NCI-H526 (cell line): ENCODE measurements around the gene AKNA.

Experiments
- DNase-seq, 2 experiments: peaks; one replicate each; lab custom pipeline; 2025; lab: John Stamatoyannopoulos, UW

Gene AKNA

GRCh38 chr9:114416906-114417305, 29.1 kb upstream of the AKNA start:
- DNase-seq = no peak

GRCh38 chr9:114416290-114416689, 28.5 kb upstream of the AKNA start:
- no peak for DNase-seq

- no peak for DNase-seq
Observed at GRCh38 chr9:114414346-114414745, 26.6 kb upstream of the AKNA start.

GRCh38 chr9:114413861-114414301, 26.1 kb upstream of the AKNA start:
- DNase-seq = no peak

GRCh38 chr9:114412048-114412683, 24.4 kb upstream of the AKNA start:
- no peak for DNase-seq

- no peak for DNase-seq
Observed at GRCh38 chr9:114411452-114411851, 23.7 kb upstream of the AKNA start.

- no peak for DNase-seq
Observed at GRCh38 chr9:114410910-114411309, 23.1 kb upstream of the AKNA start.

- no peak for DNase-seq
Observed at GRCh38 chr9:114409842-114410241, 22.1 kb upstream of the AKNA start.

- DNase-seq = no peak
Observed at GRCh38 chr9:114409103-114409780, 21.5 kb upstream of the AKNA start.

GRCh38 chr9:114408645-114409044, 20.9 kb upstream of the AKNA start:
- DNase-seq = no peak

GRCh38 chr9:114407889-114408288, 20.1 kb upstream of the AKNA start:
- DNase-seq = no peak

GRCh38 chr9:114406441-114406840, 18.7 kb upstream of the AKNA start:
- DNase-seq = no peak

GRCh38 chr9:114405294-114406034, 17.7 kb upstream of the AKNA start:
- DNase-seq = peak; percentile 17 to 70

- DNase-seq = no peak
Observed at GRCh38 chr9:114404531-114404930, 16.7 kb upstream of the AKNA start.

- DNase-seq = no peak
Observed at GRCh38 chr9:114403153-114403756, 15.5 kb upstream of the AKNA start.

GRCh38 chr9:114401344-114401743, 13.6 kb upstream of the AKNA start:
- DNase-seq = no peak

GRCh38 chr9:114400772-114401171, 13.0 kb upstream of the AKNA start:
- DNase-seq = no peak

GRCh38 chr9:114400219-114400618, 12.4 kb upstream of the AKNA start:
- DNase-seq = no peak

- no peak for DNase-seq
Observed at GRCh38 chr9:114399381-114399780, 11.6 kb upstream of the AKNA start.

GRCh38 chr9:114397848-114398605, 10.2 kb upstream of the AKNA start:
- peak; percentile 70 to 95 for DNase-seq

- no peak for DNase-seq
Observed at GRCh38 chr9:114397219-114397847, 9.6 kb upstream of the AKNA start.
